Esophagus squamous epithelium (tissue), 4 donors: ENCODE measurements around the gene BBX.

Experiments used
- POLR2A ChIP-seq, 4 donors: fragments of 450-650 bp; IDR thresholded peaks; one replicate each; pipeline ENCODE4 v1.6.1; 2017; ENCODE audit warnings: antibody characterized with exemption in 4 of 4, mild to moderate bottlenecking in 4 of 4, moderate library complexity in 3 of 4
- TF ChIP-seq, protein P1 (sequence below), 6 experiments: fragments of 450-650 bp in 4 of 6; fragments of 200-600 bp in 2 of 6; sonication (generic) in 2 of 6; IDR thresholded peaks; one replicate each; pipeline ENCODE4 v1.5.1; 2016 to 2019; ENCODE audit warnings: antibody characterized with exemption in 6 of 6, mild to moderate bottlenecking in 4 of 6, moderate library complexity in 4 of 6

- TF ChIP-seq, protein P1, sequence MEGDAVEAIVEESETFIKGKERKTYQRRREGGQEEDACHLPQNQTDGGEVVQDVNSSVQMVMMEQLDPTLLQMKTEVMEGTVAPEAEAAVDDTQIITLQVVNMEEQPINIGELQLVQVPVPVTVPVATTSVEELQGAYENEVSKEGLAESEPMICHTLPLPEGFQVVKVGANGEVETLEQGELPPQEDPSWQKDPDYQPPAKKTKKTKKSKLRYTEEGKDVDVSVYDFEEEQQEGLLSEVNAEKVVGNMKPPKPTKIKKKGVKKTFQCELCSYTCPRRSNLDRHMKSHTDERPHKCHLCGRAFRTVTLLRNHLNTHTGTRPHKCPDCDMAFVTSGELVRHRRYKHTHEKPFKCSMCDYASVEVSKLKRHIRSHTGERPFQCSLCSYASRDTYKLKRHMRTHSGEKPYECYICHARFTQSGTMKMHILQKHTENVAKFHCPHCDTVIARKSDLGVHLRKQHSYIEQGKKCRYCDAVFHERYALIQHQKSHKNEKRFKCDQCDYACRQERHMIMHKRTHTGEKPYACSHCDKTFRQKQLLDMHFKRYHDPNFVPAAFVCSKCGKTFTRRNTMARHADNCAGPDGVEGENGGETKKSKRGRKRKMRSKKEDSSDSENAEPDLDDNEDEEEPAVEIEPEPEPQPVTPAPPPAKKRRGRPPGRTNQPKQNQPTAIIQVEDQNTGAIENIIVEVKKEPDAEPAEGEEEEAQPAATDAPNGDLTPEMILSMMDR (IDR thresholded peaks at IDR 0.05), result no peak
- TF ChIP-seq POLR2A (IDR thresholded peaks at IDR 0.05), result no peak
Measured at GRCh38 chr3:107604057-107604822, 81.5 kb downstream of the BBX start.
